Body of pancreas (tissue), 4 donors: ENCODE measurements around the gene TMEM107. TPM values are rescaled to one million over a fixed set of nuclear protein-coding genes. Genes with fewer than 3 reads are reported as not detected.

Experiments used
- ATAC-seq: fragments of 150-250 bp; one replicate; pipeline ENCODE4 v1.9.1; 2016
- DNase-seq, 4 donors: peaks; one replicate each; pipeline ENCODE4 v3.0.0-alpha.2; 2019
- H3K27ac ChIP-seq, 4 donors: fragments of 200-600 bp; sonication (generic); 1 replicate in 3 of 4; 2 replicates in 1 of 4; pipeline versions ENCODE4 v1.5.1 to v1.6.1; 2016 to 2019; ENCODE audit warnings: mild to moderate bottlenecking in 1 of 4, mixed read lengths in 1 of 4, moderate library complexity in 1 of 4
- H3K27me3 ChIP-seq, 2 donors: fragments of 200-600 bp; sonication (generic); one replicate each; pipeline ENCODE4 v1.6.0; 2016; ENCODE audit warnings: mild to moderate bottlenecking in 1 of 2
- H3K36me3 ChIP-seq, 2 donors: fragments of 200-600 bp; sonication (generic); replicated peaks in 1 of 2; 2 replicates each; pipeline ENCODE4 v1.5.1; 2016; ENCODE audit warnings: low read depth in 2 of 2; ENCODE audit not compliant: insufficient read depth in 1 of 2
- H3K4me1 ChIP-seq: fragments of 200-600 bp; sonication (generic); one replicate; pipeline ENCODE4 v1.6.0; 2016
- H3K4me3 ChIP-seq, 2 donors: fragments of 200-600 bp; sonication (generic); 1 replicate in 1 of 2; 2 replicates in 1 of 2; pipeline ENCODE4 v1.5.1; 2016 to 2019
- H3K9me3 ChIP-seq, 3 donors: fragments of 200-600 bp; sonication (generic); 1 replicate in 2 of 3; 2 replicates in 1 of 3; pipeline ENCODE4 v1.5.1; 2016
- POLR2A ChIP-seq, 3 donors: fragments of 450-650 bp; IDR thresholded peaks; one replicate each; pipeline ENCODE4 v1.6.1; 2016; ENCODE audit warnings: antibody characterized with exemption in 3 of 3, mild to moderate bottlenecking in 2 of 3
- WGBS, 2 donors: methylation state at CpG; one replicate each; pipeline ENCODE4 v1.1.5; 2017; 5-methylcytosine and 5-hydroxymethylcytosine counted together
- intact Hi-C: fragments of 100-400 bp; cut with DNase I; formaldehyde crosslinking; loops from one replicate; pipeline ENCODE4 v1.15.1; 2023
- total RNA-seq, 2 donors: library from RNA; depleted of rRNA; stranded (reverse); fragments of >200 nt; gene quantifications; one replicate each; pipeline ENCODE4 v1.1.0, GENCODE V29; 2016
- TF ChIP-seq, protein P1 (sequence below), 7 experiments: fragments of 450-650 bp in 4 of 7; fragments of 200-600 bp in 3 of 7; sonication (generic) in 3 of 7; IDR thresholded peaks; one replicate each; pipeline ENCODE4 v1.5.1; 2016 to 2019; ENCODE audit warnings: antibody characterized with exemption in 7 of 7

Gene TMEM107
- total RNA-seq, 2 donors from 2014 or later: 7.6 to 12.7 TPM

DNA sequence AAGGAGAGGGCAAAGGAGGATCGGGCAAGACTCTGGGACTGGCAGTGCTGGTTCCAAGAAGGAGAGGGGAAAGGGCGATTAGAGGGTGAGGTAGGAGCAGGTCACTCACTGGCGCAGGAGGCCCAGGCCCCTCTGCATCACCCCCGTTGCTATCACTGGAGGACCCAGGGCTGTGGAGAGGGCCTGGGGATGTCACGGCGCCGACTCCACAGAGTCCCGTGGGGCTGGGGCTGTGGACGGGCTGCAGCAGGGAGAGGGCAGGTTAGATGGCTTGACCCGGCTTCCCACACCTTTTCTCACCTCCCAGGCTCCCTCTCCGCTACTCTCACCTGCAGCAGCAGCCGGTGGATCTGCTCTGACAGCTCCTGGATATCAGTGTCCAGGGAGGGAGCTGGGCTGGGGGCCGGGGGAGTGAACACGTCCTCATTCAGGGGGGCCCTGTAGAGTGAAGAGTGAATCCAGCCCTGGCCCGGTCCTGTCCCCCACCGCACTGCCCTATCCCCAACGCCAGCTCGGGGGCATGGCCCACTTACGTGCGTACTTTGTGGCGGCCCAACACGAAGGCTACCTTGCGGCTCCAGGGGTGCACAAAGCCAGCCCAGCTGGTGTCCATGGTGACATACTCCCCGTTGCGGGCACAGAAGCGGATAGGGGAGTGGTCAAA is 28.9 kb downstream of the TMEM107 start:
- no peak overlapping the region for H3K4me3 ChIP-seq
- WGBS, 2 donors: 88 to 91% methylated on average over 22 to 26 of the region's 26 CpGs
- intact Hi-C loops: no loop called here
- DNase-seq: peak in 2 of 4 donors; percentile 24
- peaks cover 72 to 74% of the 10 kb centered on the region in 2 donors for H3K36me3 ChIP-seq
- H3K27me3 ChIP-seq: no peaks in the 10 kb centered on the region
- TF ChIP-seq POLR2A (IDR thresholded peaks at IDR 0.05): no peak
- TF ChIP-seq, protein P1, sequence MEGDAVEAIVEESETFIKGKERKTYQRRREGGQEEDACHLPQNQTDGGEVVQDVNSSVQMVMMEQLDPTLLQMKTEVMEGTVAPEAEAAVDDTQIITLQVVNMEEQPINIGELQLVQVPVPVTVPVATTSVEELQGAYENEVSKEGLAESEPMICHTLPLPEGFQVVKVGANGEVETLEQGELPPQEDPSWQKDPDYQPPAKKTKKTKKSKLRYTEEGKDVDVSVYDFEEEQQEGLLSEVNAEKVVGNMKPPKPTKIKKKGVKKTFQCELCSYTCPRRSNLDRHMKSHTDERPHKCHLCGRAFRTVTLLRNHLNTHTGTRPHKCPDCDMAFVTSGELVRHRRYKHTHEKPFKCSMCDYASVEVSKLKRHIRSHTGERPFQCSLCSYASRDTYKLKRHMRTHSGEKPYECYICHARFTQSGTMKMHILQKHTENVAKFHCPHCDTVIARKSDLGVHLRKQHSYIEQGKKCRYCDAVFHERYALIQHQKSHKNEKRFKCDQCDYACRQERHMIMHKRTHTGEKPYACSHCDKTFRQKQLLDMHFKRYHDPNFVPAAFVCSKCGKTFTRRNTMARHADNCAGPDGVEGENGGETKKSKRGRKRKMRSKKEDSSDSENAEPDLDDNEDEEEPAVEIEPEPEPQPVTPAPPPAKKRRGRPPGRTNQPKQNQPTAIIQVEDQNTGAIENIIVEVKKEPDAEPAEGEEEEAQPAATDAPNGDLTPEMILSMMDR (IDR thresholded peaks at IDR 0.05): no peak
- peaks cover 29% of the 10 kb centered on the region for H3K4me1 ChIP-seq
- H3K9me3 ChIP-seq: no peaks in the 10 kb centered on the region
- no peak for ATAC-seq
- peak overlapping the region in 3 of 4 donors; percentile 16 to 39 (median 22) for H3K27ac ChIP-seq

DNA sequence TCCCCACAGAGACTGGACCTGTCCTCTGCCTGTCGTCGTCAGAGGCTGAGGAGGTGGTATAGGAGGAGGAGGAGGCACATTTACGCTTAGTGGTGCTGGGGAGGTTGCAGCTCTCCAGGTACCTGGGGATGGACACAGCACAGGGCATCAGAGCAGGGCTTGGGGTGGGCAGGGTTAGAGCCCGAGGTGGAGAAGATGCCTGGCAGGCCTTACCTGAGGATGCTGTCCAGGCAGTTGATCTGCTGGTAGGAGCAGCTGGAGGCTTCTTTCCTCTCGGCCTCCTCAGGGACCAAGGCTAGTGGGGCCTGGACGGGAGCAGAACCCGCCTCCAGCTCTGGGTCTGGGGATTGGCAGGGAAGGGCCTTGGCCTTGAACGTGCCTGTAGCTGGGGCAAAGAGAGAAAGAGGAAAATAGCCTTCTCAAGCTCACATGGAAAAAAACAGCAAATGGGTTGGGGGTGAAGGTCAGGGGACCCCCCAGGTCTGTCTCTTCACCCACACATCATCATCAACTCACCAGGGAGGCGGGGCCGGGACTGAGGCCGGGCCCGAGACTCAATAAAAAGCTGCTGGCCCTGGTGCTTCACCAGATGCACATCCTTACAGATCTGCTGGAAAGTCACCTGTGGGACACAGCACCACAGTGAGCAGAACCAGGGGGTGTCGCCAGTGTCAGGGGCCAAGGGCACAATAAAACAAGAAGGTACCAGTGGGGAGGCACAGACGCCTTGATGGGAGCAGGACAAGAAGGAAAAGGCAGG is 29.6 kb downstream of the TMEM107 start:
- no peak for DNase-seq
- no peaks in the 10 kb centered on the region for H3K9me3 ChIP-seq
- no peaks in the 10 kb centered on the region for H3K27me3 ChIP-seq
- H3K27ac ChIP-seq: peak overlapping the region in 3 of 4 donors; percentile 16 to 39 (median 22)
- ATAC-seq: no peak
- WGBS, 2 donors: 86 to 92% methylated on average over 13 of the region's 14 CpGs
- TF ChIP-seq, protein P1 (IDR thresholded peaks at IDR 0.05): no peak
- no peak for TF ChIP-seq POLR2A (IDR thresholded peaks at IDR 0.05)
- H3K4me3 ChIP-seq: no peak overlapping the region
- intact Hi-C loops: no loop called here
- H3K4me1 ChIP-seq: peaks cover 24% of the 10 kb centered on the region
- H3K36me3 ChIP-seq: peaks cover 75 to 78% of the 10 kb centered on the region in 2 donors

DNA sequence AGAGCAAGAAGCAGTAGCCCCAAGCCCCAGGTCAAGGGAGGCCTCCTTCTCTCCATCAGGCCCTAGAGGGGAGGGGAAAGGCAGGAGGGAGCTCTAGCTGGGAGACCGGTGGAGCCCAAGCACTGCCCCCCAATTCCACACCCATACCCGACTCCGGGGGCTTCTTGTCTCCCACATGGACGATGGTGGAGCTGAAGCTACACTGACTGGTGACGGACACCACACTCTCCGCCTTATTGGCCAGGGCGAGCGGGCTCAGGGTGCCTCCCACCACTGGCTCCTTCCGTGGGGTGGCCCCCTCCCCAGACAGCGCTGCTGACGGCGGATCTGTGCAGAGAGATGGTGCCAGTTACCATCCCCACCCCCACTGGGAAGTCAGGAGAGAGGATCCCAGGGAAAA is 30.4 kb downstream of the TMEM107 start:
- ATAC-seq (no peak), DNase-seq (no peak)
- H3K4me3 ChIP-seq: no peak overlapping the region
- no peaks in the 10 kb centered on the region for H3K9me3 ChIP-seq
- peaks cover 75 to 84% of the 10 kb centered on the region in 2 donors for H3K36me3 ChIP-seq
- H3K27me3 ChIP-seq: no peaks in the 10 kb centered on the region
- peak overlapping the region in 1 of 4 donors; percentile 39 for H3K27ac ChIP-seq
- intact Hi-C loops: no loop called here
- 88 to 93% methylated on average over 9 to 12 of the region's 12 CpGs for WGBS, 2 donors
- TF ChIP-seq POLR2A (IDR thresholded peaks at IDR 0.05): no peak
- TF ChIP-seq, protein P1 (IDR thresholded peaks at IDR 0.05): no peak
- H3K4me1 ChIP-seq: peaks cover 17% of the 10 kb centered on the region

DNA sequence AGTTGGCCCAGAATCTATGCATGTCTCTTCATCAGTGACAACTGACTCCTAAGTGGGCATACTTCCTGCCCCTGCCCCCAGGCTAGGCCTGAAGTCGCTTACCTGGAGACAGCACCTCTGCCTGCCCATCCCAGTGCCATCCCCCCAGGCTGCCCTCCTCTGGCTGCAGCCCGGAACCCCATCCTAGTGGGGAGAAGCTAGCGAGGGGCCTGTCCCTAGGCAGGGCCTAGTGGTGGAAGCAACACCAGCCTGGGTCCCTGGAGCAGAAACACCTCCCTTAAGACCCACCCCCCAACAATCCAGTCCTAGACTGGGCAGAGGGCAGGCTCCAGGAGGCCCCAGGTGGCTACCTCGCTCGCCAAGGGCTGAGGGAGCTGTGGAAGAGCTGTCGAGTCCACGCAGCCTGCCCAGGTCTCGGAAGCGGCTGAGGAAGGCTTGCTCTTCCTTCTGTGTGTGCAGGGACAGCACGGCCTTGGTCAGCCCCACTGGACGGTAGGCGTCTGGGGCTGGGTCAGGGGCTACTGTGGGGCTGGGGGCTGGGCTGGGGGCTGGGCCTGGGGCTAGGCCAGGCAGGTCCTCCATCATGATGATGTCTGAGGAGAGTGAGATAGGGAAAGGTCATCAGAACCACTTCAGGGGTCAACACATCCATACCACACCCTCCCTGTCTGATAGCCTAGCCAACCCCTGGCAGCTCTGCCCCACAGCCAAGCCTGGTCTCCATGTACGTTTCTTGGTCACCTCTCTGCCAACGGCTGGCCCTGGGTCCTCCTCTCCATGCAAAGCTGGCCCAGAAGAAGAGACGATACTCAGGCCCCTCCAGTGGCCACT is 31.6 kb downstream of the TMEM107 start:
- 87 to 93% methylated on average over 7 to 12 of the region's 15 CpGs for WGBS, 2 donors
- ATAC-seq (no peak), DNase-seq (no peak)
- Histone ChIP-seq H3K27ac (no peak overlapping the region), H3K36me3 (peaks cover 69 to 82% of the 10 kb centered on the region in 2 donors), H3K9me3 (no peaks in the 10 kb centered on the region), H3K4me3 (no peak overlapping the region), H3K27me3 (no peaks in the 10 kb centered on the region), H3K4me1 (peaks cover 14% of the 10 kb centered on the region)
- intact Hi-C loops: no loop called here
- TF ChIP-seq, protein P1 (IDR thresholded peaks at IDR 0.05): no peak
- TF ChIP-seq POLR2A (IDR thresholded peaks at IDR 0.05): no peak
